ENCODE data around the gene SLC44A4. TPM values are rescaled to one million over a fixed set of nuclear protein-coding genes. Genes with fewer than 3 reads are reported as not detected.

The SLC44A4 gene
- polyA plus RNA-seq, 1 donor (not counting 4 experiments of a cell fraction or from before 2014, with no cell fraction given): 0.25 TPM

DNA sequence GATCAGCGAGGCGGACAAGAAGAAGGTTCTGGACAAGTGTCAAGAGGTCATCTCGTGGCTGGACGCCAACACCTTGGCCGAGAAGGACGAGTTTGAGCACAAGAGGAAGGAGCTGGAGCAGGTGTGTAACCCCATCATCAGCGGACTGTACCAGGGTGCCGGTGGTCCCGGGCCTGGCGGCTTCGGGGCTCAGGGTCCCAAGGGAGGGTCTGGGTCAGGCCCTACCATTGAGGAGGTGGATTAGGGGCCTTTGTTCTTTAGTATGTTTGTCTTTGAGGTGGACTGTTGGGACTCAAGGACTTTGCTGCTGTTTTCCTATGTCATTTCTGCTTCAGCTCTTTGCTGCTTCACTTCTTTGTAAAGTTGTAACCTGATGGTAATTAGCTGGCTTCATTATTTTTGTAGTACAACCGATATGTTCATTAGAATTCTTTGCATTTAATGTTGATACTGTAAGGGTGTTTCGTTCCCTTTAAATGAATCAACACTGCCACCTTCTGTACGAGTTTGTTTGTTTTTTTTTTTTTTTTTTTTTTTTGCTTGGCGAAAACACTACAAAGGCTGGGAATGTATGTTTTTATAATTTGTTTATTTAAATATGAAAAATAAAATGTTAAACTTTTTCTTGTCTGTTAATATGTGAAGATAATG, 49.0 kb downstream of the SLC44A4 start:
- no peak overlapping the region for H2AFZ ChIP-seq (ENCODE audit: control insufficient read depth, low read length)
- peak overlapping the region; percentile 73 for H3K9ac ChIP-seq (ENCODE audit: control insufficient read depth, extremely low read depth, insufficient read depth, low read length)
- dilution Hi-C loops (cut with MboI; ENCODE audit: extremely low pct_ligation_motif_present, low sequenced_read_pairs): no loop called here
- DNase-seq (ENCODE audit: low read depth, low spot score) (no peak), FAIRE-seq (no peak)
- peak overlapping the region; percentile 50 for H3K27ac ChIP-seq (ENCODE audit: control insufficient read depth, insufficient read depth, low read length)
- H3K79me2 ChIP-seq (ENCODE audit: control insufficient read depth, insufficient read depth, low read length): peaks cover 26% of the 10 kb centered on the region
- peak overlapping the region; percentile 74 to 97 (median 89) for H3K4me3 ChIP-seq (ENCODE audit: control insufficient read depth in 2 of 3, extremely low read depth in 1 of 3, insufficient read depth in 2 of 3, low read depth in 1 of 3, low read length in 3 of 3)
- peaks cover 4% of the 10 kb centered on the region for H4K20me1 ChIP-seq (ENCODE audit: control insufficient read depth, extremely low read depth, insufficient read depth, low read length)
- H3K36me3 ChIP-seq (ENCODE audit: control insufficient read depth in 2 of 2, extremely low read depth in 1 of 2, insufficient read depth in 2 of 2, low read length in 2 of 2): no peaks in the 10 kb centered on the region
- no peaks in the 10 kb centered on the region for H3K9me1 ChIP-seq (ENCODE audit: control insufficient read depth, extremely low read depth, insufficient read depth, low read length)
- H3K9me3 ChIP-seq (ENCODE audit: control insufficient read depth, low read depth, low read length): no peaks in the 10 kb centered on the region
- no peaks in the 10 kb centered on the region for H3K27me3 ChIP-seq (ENCODE audit: control insufficient read depth, extremely low read depth, insufficient read depth, low read length)
- peak overlapping the region; percentile 84 for H3K4me2 ChIP-seq (ENCODE audit: control insufficient read depth, extremely low read depth, insufficient read depth, low read depth, low read length)
- peaks cover 26% of the 10 kb centered on the region for H3K4me1 ChIP-seq (ENCODE audit: control insufficient read depth, extremely low read depth, insufficient read depth, low read length)
- TF ChIP-seq, protein P1, sequence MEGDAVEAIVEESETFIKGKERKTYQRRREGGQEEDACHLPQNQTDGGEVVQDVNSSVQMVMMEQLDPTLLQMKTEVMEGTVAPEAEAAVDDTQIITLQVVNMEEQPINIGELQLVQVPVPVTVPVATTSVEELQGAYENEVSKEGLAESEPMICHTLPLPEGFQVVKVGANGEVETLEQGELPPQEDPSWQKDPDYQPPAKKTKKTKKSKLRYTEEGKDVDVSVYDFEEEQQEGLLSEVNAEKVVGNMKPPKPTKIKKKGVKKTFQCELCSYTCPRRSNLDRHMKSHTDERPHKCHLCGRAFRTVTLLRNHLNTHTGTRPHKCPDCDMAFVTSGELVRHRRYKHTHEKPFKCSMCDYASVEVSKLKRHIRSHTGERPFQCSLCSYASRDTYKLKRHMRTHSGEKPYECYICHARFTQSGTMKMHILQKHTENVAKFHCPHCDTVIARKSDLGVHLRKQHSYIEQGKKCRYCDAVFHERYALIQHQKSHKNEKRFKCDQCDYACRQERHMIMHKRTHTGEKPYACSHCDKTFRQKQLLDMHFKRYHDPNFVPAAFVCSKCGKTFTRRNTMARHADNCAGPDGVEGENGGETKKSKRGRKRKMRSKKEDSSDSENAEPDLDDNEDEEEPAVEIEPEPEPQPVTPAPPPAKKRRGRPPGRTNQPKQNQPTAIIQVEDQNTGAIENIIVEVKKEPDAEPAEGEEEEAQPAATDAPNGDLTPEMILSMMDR (optimal IDR thresholded peaks at IDR 0.05 in 1 of 3, IDR thresholded peaks at IDR 0.05 in 1 of 3, conservative IDR thresholded peaks at IDR 0.05 in 1 of 3; ENCODE audit: extremely low read depth in 1 of 3, insufficient read depth in 2 of 3, low read length in 3 of 3): no peak
- TF ChIP-seq EZH2 (IDR thresholded peaks at IDR 0.05; ENCODE audit: low read length): no peak

DNA sequence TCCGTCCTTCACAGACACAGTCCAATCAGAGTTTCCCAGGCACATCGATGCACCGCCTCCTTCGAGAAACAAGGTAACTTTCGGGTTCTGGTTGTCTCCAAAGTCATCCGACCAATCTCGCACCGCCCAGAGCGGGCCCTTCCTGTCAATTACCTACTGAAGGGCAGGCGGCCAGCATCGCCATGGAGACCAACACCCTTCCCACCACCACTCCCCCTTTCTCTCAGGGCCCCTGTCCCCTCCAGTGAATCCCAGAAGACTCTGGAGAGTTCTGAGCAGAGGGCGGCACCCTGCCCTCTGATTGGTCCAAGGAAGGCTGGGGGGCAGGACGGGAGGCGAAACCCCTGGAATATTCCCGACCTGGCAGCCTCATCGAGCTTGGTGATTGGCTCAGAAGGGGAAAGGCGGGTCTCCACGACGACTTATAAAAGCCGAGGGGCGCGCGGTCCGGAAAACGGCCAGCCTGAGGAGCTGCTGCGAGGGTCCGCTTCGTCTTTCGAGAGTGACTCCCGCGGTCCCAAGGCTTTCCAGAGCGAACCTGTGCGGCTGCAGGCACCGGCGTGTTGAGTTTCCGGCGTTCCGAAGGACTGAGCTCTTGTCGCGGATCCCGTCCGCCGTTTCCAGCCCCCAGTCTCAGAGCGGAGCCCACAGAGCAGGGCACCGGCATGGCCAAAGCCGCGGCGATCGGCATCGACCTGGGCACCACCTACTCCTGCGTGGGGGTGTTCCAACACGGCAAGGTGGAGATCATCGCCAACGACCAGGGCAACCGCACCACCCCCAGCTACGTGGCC, 51.3 kb downstream of the SLC44A4 start, which contains the start of gene HSPA1B:
Gene HSPA1B (plus strand): TSS at position 453 of the 794 bp plus-strand sequence. CDS start 213 bp downstream, at position 666.
- TF ChIP-seq, protein P1 (optimal IDR thresholded peaks at IDR 0.05 in 1 of 3, IDR thresholded peaks at IDR 0.05 in 1 of 3, conservative IDR thresholded peaks at IDR 0.05 in 1 of 3; ENCODE audit: extremely low read depth in 1 of 3, insufficient read depth in 2 of 3, low read length in 3 of 3): no peak
- no peak for TF ChIP-seq EZH2 (IDR thresholded peaks at IDR 0.05; ENCODE audit: low read length)
- no peaks in the 10 kb centered on the region for H3K9me3 ChIP-seq (ENCODE audit: control insufficient read depth, low read depth, low read length)
- H3K27me3 ChIP-seq (ENCODE audit: control insufficient read depth, extremely low read depth, insufficient read depth, low read length): no peaks in the 10 kb centered on the region
- H3K9ac ChIP-seq (ENCODE audit: control insufficient read depth, extremely low read depth, insufficient read depth, low read length): peak within 1 kb of the TSS; percentile 86
- peaks cover 26% of the 10 kb centered on the region for H3K79me2 ChIP-seq (ENCODE audit: control insufficient read depth, insufficient read depth, low read length)
- peak; percentile 99 for DNase-seq (ENCODE audit: low read depth, low spot score)
- no peaks in the 10 kb centered on the region for H3K36me3 ChIP-seq (ENCODE audit: control insufficient read depth in 2 of 2, extremely low read depth in 1 of 2, insufficient read depth in 2 of 2, low read length in 2 of 2)
- H3K4me1 ChIP-seq (ENCODE audit: control insufficient read depth, extremely low read depth, insufficient read depth, low read length): peaks cover 43% of the 10 kb centered on the region
- H4K20me1 ChIP-seq (ENCODE audit: control insufficient read depth, extremely low read depth, insufficient read depth, low read length): peaks cover 4% of the 10 kb centered on the region
- no peak for FAIRE-seq
- peak within 1 kb of the TSS; percentile 76 for H2AFZ ChIP-seq (ENCODE audit: control insufficient read depth, low read length)
- H3K9me1 ChIP-seq (ENCODE audit: control insufficient read depth, extremely low read depth, insufficient read depth, low read length): no peaks in the 10 kb centered on the region
- H3K4me2 ChIP-seq (ENCODE audit: control insufficient read depth, extremely low read depth, insufficient read depth, low read depth, low read length): peak within 1 kb of the TSS; percentile 95
- dilution Hi-C loops (cut with MboI; ENCODE audit: extremely low pct_ligation_motif_present, low sequenced_read_pairs): no loop called here
- H3K4me3 ChIP-seq (ENCODE audit: control insufficient read depth in 2 of 3, extremely low read depth in 1 of 3, insufficient read depth in 2 of 3, low read depth in 1 of 3, low read length in 3 of 3): peak within 1 kb of the TSS; percentile 56 to 86 (median 80)
- H3K27ac ChIP-seq (ENCODE audit: control insufficient read depth, insufficient read depth, low read length): peak within 1 kb of the TSS; percentile 96
